Gastroesophageal sphincter (tissue), 3 donors: ENCODE measurements around the gene FBXL4.

Experiments
- EP300 ChIP-seq: sonication (generic); formaldehyde crosslinking; IDR thresholded peaks from one replicate; pipeline ENCODE4 v1.6.1; 2017; ENCODE audit warnings: antibody characterized with exemption, mild to moderate bottlenecking
- POLR2AphosphoS5 ChIP-seq: sonication (generic); formaldehyde crosslinking; IDR thresholded peaks from one replicate; pipeline ENCODE4 v1.6.1; 2017; ENCODE audit warnings: antibody characterized with exemption
- TF ChIP-seq, protein P1 (sequence below), 4 experiments: fragments of 200-600 bp in 2 of 4; fragments of 450-650 bp in 2 of 4; sonication (generic) in 1 of 4; IDR thresholded peaks; one replicate each; pipeline ENCODE4 v1.5.1; 2017 to 2019; ENCODE audit warnings: antibody characterized with exemption in 4 of 4, mild to moderate bottlenecking in 2 of 4, moderate library complexity in 2 of 4

DNA sequence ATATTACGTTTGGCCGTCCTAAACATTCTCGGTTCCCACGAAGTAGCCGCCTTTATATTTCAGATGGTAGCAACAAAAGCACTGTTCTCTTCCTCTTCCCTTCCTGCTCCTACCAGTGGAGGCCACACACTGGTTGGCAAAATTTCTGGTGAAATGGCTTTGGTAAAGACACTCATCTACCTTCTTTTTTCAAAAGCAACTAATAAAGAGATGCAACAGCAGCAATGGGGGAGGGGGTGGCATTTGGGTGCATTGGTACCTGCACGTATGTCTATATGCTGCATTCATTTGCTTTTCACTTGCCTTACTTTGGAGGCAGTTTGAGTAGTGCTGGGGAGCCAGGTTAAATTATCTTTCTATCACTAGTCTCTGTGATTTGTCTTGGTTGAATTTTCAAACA lies 107.4 kb downstream of the FBXL4 start:
- TF ChIP-seq, protein P1, sequence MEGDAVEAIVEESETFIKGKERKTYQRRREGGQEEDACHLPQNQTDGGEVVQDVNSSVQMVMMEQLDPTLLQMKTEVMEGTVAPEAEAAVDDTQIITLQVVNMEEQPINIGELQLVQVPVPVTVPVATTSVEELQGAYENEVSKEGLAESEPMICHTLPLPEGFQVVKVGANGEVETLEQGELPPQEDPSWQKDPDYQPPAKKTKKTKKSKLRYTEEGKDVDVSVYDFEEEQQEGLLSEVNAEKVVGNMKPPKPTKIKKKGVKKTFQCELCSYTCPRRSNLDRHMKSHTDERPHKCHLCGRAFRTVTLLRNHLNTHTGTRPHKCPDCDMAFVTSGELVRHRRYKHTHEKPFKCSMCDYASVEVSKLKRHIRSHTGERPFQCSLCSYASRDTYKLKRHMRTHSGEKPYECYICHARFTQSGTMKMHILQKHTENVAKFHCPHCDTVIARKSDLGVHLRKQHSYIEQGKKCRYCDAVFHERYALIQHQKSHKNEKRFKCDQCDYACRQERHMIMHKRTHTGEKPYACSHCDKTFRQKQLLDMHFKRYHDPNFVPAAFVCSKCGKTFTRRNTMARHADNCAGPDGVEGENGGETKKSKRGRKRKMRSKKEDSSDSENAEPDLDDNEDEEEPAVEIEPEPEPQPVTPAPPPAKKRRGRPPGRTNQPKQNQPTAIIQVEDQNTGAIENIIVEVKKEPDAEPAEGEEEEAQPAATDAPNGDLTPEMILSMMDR (IDR thresholded peaks at IDR 0.05) = no peak
- no peak for TF ChIP-seq POLR2AphosphoS5
- no peak for TF ChIP-seq EP300
